Endothelial cell of umbilical vein (primary cell): ENCODE data around the gene GTPBP3. TPM values are rescaled to one million over a fixed set of nuclear protein-coding genes. Genes with fewer than 3 reads are reported as not detected.
A peak's percentile ranks its signal among the peaks of the same experiment; 100 is the strongest.

Experiments used
- Bru-seq: library from RNA; stranded (reverse); fragments of 400-500 nt; gene quantifications from one replicate; lab custom pipeline; 2021; lab: Mats Ljungman, UMichigan
- BruChase-seq, 2 experiments: library from RNA; stranded (reverse); fragments of 400-500 nt; gene quantifications; one replicate each; lab custom pipeline; 2021; lab: Mats Ljungman, UMichigan
- BruUV-seq: library from RNA; stranded (reverse); fragments of 400-500 nt; replicated peaks from 2 replicates; lab custom pipeline; 2021; lab: Mats Ljungman, UMichigan
- CTCF ChIA-PET: fragments of 300-600, 350-600 bp; sonication (Branson Sonifier 250); formaldehyde crosslinking; loops from one replicate; lab custom pipeline; 2021; ENCODE audit warnings: antibody characterized with exemption, inconsistent platforms; lab: Charles Lee
- POLR2A ChIA-PET: fragments of 300-600, 350-600 bp; sonication (Branson Sonifier 250); formaldehyde crosslinking; loops from one replicate; lab custom pipeline; 2021; ENCODE audit warnings: antibody characterized with exemption, inconsistent platforms; lab: Charles Lee
- DNase-seq: peaks from one replicate; pipeline ENCODE4 v3.0.0-alpha.2; 2011; ENCODE audit warnings: low read depth, low spot score
- FAIRE-seq: peaks from 2 replicates; lab custom pipeline; 2011; peaks lifted over from hg19 to GRCh38; lab: Jason Lieb, UNC
- H2AFZ ChIP-seq: 2 replicates; pipeline ENCODE4 v1.6.0; 2012; ENCODE audit warnings: low read depth, low read length, control low read depth, inconsistent platforms
- H3K27ac ChIP-seq: 2 replicates; pipeline ENCODE4 v1.5.1; 2011; ENCODE audit warnings: low read depth, mild to moderate bottlenecking, control low read depth, low read length, moderate library complexity; ENCODE audit not compliant: insufficient read depth
- H3K27me3 ChIP-seq, 2 experiments: 2 replicates each; pipeline versions ENCODE4 v1.6.0 to v1.6.1; 2011; ENCODE audit warnings: low read length in 2 of 2, mixed read lengths in 1 of 2; ENCODE audit not compliant: control insufficient read depth in 2 of 2, insufficient read depth in 2 of 2
- H3K36me3 ChIP-seq, 2 experiments: 2 replicates in 1 of 2; 3 replicates in 1 of 2; pipeline ENCODE4 v1.5.1; 2011; ENCODE audit warnings: low read length in 2 of 2, mild to moderate bottlenecking in 1 of 2, moderate library complexity in 1 of 2; ENCODE audit not compliant: control insufficient read depth in 2 of 2, insufficient read depth in 2 of 2; ENCODE audit errors: extremely low read depth in 1 of 2
- H3K4me1 ChIP-seq: 3 replicates; pipeline ENCODE4 v1.5.1; 2011; ENCODE audit warnings: mild to moderate bottlenecking, low read length; ENCODE audit not compliant: control insufficient read depth, insufficient read depth; ENCODE audit errors: extremely low read depth
- H3K4me2 ChIP-seq: 2 replicates; pipeline ENCODE4 v1.6.1; 2011; ENCODE audit warnings: low read length, control low read depth, mixed read lengths; ENCODE audit not compliant: insufficient read depth
- H3K4me3 ChIP-seq, 3 experiments: fragments of 200-600 bp in 1 of 3; sonication (generic), shearing (Covaris generic) in 1 of 3; replicated peaks in 1 of 3; 2 replicates each; pipeline ENCODE4 v1.5.1; 2011 to 2016; ENCODE audit warnings: control low read depth in 3 of 3, low read length in 3 of 3, mild to moderate bottlenecking in 2 of 3, inconsistent platforms in 1 of 3, low read depth in 1 of 3, moderate library complexity in 1 of 3; ENCODE audit not compliant: insufficient read depth in 1 of 3
- H3K79me2 ChIP-seq: 2 replicates; pipeline ENCODE4 v1.6.0; 2012; ENCODE audit warnings: low read length, inconsistent platforms; ENCODE audit not compliant: control insufficient read depth, insufficient read depth
- H3K9ac ChIP-seq: replicated peaks from 2 replicates; pipeline ENCODE3; 2011; ENCODE audit warnings: low read length, control low read depth; ENCODE audit not compliant: insufficient read depth; ENCODE audit errors: extremely low read depth
- H3K9me1 ChIP-seq: replicated peaks from 3 replicates; pipeline ENCODE4 v1.6.0; 2011; ENCODE audit warnings: mild to moderate bottlenecking, low read length; ENCODE audit not compliant: control insufficient read depth, insufficient read depth; ENCODE audit errors: extremely low read depth
- H3K9me3 ChIP-seq: replicated peaks from 2 replicates; pipeline ENCODE4 v1.5.1; 2012; ENCODE audit warnings: low read length, inconsistent platforms; ENCODE audit not compliant: control insufficient read depth, insufficient read depth
- H4K20me1 ChIP-seq: replicated peaks from 2 replicates; pipeline ENCODE3; 2011; ENCODE audit warnings: mild to moderate bottlenecking, low read length; ENCODE audit not compliant: control insufficient read depth, insufficient read depth; ENCODE audit errors: extremely low read depth
- FOS ChIP-seq: IDR thresholded peaks from 2 replicates; pipeline ENCODE4 v1.6.1; 2011; ENCODE audit warnings: mild to moderate bottlenecking, low read length, moderate library complexity, borderline replicate concordance; ENCODE audit not compliant: insufficient read depth
- MAX ChIP-seq: IDR thresholded peaks from 2 replicates; pipeline ENCODE4 v1.6.1; 2011; ENCODE audit not compliant: insufficient read depth, insufficient read length
- POLR2A ChIP-seq: IDR thresholded peaks from 2 replicates; pipeline ENCODE4 v1.6.1; 2012; ENCODE audit warnings: low read depth, mild to moderate bottlenecking, control low read depth, low read length
- POLR2AphosphoS5 ChIP-seq: IDR thresholded peaks from 2 replicates; pipeline ENCODE4 v1.6.1; 2012; ENCODE audit warnings: low read depth, mild to moderate bottlenecking, control low read depth, low read length, moderate library complexity; ENCODE audit not compliant: insufficient read depth
- dilution Hi-C: fragments of 300-500 bp; cut with MboI; formaldehyde crosslinking; loops from one replicate; pipeline ENCODE4 v1.15.0; 2019; ENCODE audit warnings: low sequenced_read_pairs; ENCODE audit not compliant: extremely low pct_ligation_motif_present
- intact Hi-C: fragments of 100-400 bp; cut with micrococcal nuclease; formaldehyde crosslinking; loops from one replicate; pipeline ENCODE4 v1.10.0; 2022
- long read RNA-seq: library from polyadenylated mRNA; stranded (forward); transcript quantifications from one replicate; pipeline ENCODE4 v2.0.0, GENCODE V29; 2021
- polyA minus RNA-seq, 3 experiments: library from RNA; depleted of rRNA, polyadenylated mRNA; stranded (reverse); fragments of >200 nt; gene quantifications; 1 replicate in 1 of 3; 2 replicates in 2 of 3; pipeline ENCODE4 v1.2.3, GENCODE V29; 2011
- polyA plus RNA-seq, 4 experiments: library from polyadenylated mRNA; depleted of rRNA in 3 of 4; stranded (reverse) in 3 of 4; unstranded in 1 of 4; fragments of >200 nt; gene quantifications; 2 replicates each; pipeline versions ENCODE4 v1.2.1 to v1.2.3, GENCODE V29; 2011 to 2012; ENCODE audit warnings: missing spikeins in 1 of 4
- total RNA-seq: library from RNA; stranded (reverse); gene quantifications from 2 replicates; pipeline ENCODE4 v1.2.3, GENCODE V29; 2021

The GTPBP3 gene, protein sequence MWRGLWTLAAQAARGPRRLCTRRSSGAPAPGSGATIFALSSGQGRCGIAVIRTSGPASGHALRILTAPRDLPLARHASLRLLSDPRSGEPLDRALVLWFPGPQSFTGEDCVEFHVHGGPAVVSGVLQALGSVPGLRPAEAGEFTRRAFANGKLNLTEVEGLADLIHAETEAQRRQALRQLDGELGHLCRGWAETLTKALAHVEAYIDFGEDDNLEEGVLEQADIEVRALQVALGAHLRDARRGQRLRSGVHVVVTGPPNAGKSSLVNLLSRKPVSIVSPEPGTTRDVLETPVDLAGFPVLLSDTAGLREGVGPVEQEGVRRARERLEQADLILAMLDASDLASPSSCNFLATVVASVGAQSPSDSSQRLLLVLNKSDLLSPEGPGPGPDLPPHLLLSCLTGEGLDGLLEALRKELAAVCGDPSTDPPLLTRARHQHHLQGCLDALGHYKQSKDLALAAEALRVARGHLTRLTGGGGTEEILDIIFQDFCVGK
- total RNA-seq, result 28.1 and 34.7 TPM in 2 replicates
- polyA plus RNA-seq, result 12.7 and 15.4 TPM in 2 replicates
- polyA plus RNA-seq (2011; cell fraction: cytosol; rRNA removed), result 8.9 and 10.7 TPM in 2 replicates
- polyA plus RNA-seq (2011; cell fraction: nucleus; rRNA removed), result 36.9 and 38.8 TPM in 2 replicates
- polyA plus RNA-seq (2012), result 11.6 and 12.1 TPM in 2 replicates
- polyA minus RNA-seq, result 6.9 and 7.3 TPM in 2 replicates
- 40.6 TPM for polyA minus RNA-seq (2011; cell fraction: cytosol; rRNA and poly(A)+ RNA removed)
- 10.6 and 18.5 TPM in 2 replicates for polyA minus RNA-seq (2011; cell fraction: nucleus; rRNA and poly(A)+ RNA removed)
- percentile 46 among the genes with signal in this experiment for Bru-seq, nascent RNA
- percentile 60 among the genes with signal in this experiment for BruChase-seq, experiment 1, labeled RNA remaining after a 6-hour chase
- percentile 59 among the genes with signal in this experiment for BruChase-seq, experiment 2, labeled RNA remaining after a 2-hour chase
- long read RNA-seq, transcript GTPBP3-222 (9 exons, 2,493 nt), result minor isoform, 5 of 42 reads
- long read RNA-seq, transcript GTPBP3-201 (9 exons, 2,579 nt), result major isoform, 18 of 42 reads
- long read RNA-seq, partial matches to known transcripts, result 5 of 42 reads
- long read RNA-seq, other reads (novel, unspliced or antisense), result 11 of 42 reads

GRCh38 chr19:17336872-17337674, at the start of gene GTPBP3:
GTPBP3 (plus strand) TSS chr19:17337553; CDS start chr19:17337612, 59 bp downstream.
- BruUV-seq, result TSS peak; percentile 59
- H3K9ac ChIP-seq, result peak within 1 kb of the TSS; percentile 59
- peak within 1 kb of the TSS; percentile 70 for H2AFZ ChIP-seq
- intact Hi-C loops (loop anchor here (1.0 kb wide), 1 partner anchor 45 kb away; no protein-coding TSS in a partner anchor), dilution Hi-C loops (no loop called here)
- no peaks in the 10 kb centered on the region for H3K27me3 ChIP-seq
- no peaks in the 10 kb centered on the region for H3K36me3 ChIP-seq
- peak within 1 kb of the TSS; percentile 83 to 89 (median 88) for H3K4me3 ChIP-seq
- TF ChIP-seq POLR2AphosphoS5 (peak; percentile 33), MAX (peak; percentile 1), POLR2A (peak; percentile 63), FOS (no peak)
- no peaks in the 10 kb centered on the region for H3K9me1 ChIP-seq
- peak within 1 kb of the TSS; percentile 45 for H3K27ac ChIP-seq
- H3K4me1 ChIP-seq, result peaks cover 14% of the 10 kb centered on the region
- DNase-seq (peak; percentile 97), FAIRE-seq (peak; percentile 99)
- POLR2A ChIA-PET, result no interaction called here
- H4K20me1 ChIP-seq, result no peaks in the 10 kb centered on the region
- H3K4me2 ChIP-seq, result peak within 1 kb of the TSS; percentile 56
- peaks cover 4% of the 10 kb centered on the region for H3K79me2 ChIP-seq
- CTCF ChIA-PET, result interaction anchor here (2.2 to 2.6 kb wide), 2 partner anchors 49 to 53 kb away, joined by 9 to 10 read pairs; no protein-coding TSS in a partner anchor
- H3K9me3 ChIP-seq, result no peaks in the 10 kb centered on the region
